Measurements from ENCODE around the gene TRIM44.

Gene TRIM44
- total RNA-seq: 113 to 152 (median 128) reads per million in 3 experiments

- peak; percentile 83 for DNase-seq
Measured at GRCh38 chr11:35662649-35663407, at the start of gene TRIM44. TSS of gene TRIM44 (plus strand) at chr11:35662775. CDS start at chr11:35663112, 337 bp downstream.

- DNase-seq: no peak
Measured at GRCh38 chr11:35614939-35615569, 47.5 kb upstream of the TRIM44 start.

- peak; percentile 31 for DNase-seq
Measured at GRCh38 chr11:35615921-35616900, 46.4 kb upstream of the TRIM44 start.

- DNase-seq: no peak
Measured at GRCh38 chr11:35617316-35617686, 45.3 kb upstream of the TRIM44 start.

GRCh38 chr11:35617687-35618496, 44.7 kb upstream of the TRIM44 start, which contains the start of gene FJX1:
TSS of gene FJX1 (plus strand) at chr11:35618460. CDS start at chr11:35618637, 177 bp downstream.
- DNase-seq: no peak

GRCh38 chr11:35618497-35619115, 44.0 kb upstream of the TRIM44 start:
- DNase-seq: peak; percentile 1

- DNase-seq: peak; percentile 3
Measured at GRCh38 chr11:35619116-35619854, 43.3 kb upstream of the TRIM44 start.

GRCh38 chr11:35619855-35620640, 42.5 kb upstream of the TRIM44 start:
- no peak for DNase-seq

- no peak for DNase-seq
Measured at GRCh38 chr11:35620795-35621194, 41.8 kb upstream of the TRIM44 start.

GRCh38 chr11:35621620-35622019, 41.0 kb upstream of the TRIM44 start:
- DNase-seq: no peak

- no peak for DNase-seq
Measured at GRCh38 chr11:35622070-35622469, 40.5 kb upstream of the TRIM44 start.

GRCh38 chr11:35623621-35624168, 38.9 kb upstream of the TRIM44 start:
- DNase-seq: no peak

- no peak for DNase-seq
Measured at GRCh38 chr11:35624316-35624715, 38.3 kb upstream of the TRIM44 start.

- no peak for DNase-seq
Measured at GRCh38 chr11:35624781-35625180, 37.8 kb upstream of the TRIM44 start.

- no peak for DNase-seq
Measured at GRCh38 chr11:35626501-35626900, 36.1 kb upstream of the TRIM44 start.

- DNase-seq: no peak
Measured at GRCh38 chr11:35629511-35629910, 33.1 kb upstream of the TRIM44 start.

- no peak for DNase-seq
Measured at GRCh38 chr11:35629914-35630313, 32.7 kb upstream of the TRIM44 start.

GRCh38 chr11:35631891-35632290, 30.7 kb upstream of the TRIM44 start:
- no peak for DNase-seq

- DNase-seq: no peak
Measured at GRCh38 chr11:35632301-35632700, 30.3 kb upstream of the TRIM44 start.
